OCI-M1 (cell line): ENCODE data around the gene KCNS3.
"Not testable (repeated sequence)": the region's sequence is repeated elsewhere in the genome, so short reads cannot be mapped to it uniquely, and the experiment has no call there.

Experiments used
- DNase-seq: peaks from one replicate; lab custom pipeline; 2025; lab: John Stamatoyannopoulos, UW

KCNS3 gene

DNA sequence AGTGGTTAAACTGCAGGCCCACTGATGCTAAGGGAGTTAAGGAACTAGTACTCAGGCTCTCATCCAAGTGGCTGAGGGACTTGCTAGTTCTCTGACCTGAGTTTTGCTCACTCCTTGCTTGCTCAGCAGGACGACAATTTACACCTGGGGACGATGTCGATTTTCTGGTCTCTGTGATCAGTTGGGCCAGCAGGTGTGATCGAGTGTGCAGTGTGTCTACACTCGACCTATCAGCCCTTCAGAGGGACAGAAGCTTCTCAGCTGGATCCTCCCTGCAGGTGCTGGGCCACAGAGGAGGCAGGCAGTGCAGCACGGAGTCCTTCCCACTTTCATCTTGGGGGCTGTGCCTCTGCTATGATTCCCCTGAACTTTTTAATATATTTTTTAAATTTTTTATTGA lies 71.5 kb downstream of the KCNS3 start:
- no peak for DNase-seq

DNA sequence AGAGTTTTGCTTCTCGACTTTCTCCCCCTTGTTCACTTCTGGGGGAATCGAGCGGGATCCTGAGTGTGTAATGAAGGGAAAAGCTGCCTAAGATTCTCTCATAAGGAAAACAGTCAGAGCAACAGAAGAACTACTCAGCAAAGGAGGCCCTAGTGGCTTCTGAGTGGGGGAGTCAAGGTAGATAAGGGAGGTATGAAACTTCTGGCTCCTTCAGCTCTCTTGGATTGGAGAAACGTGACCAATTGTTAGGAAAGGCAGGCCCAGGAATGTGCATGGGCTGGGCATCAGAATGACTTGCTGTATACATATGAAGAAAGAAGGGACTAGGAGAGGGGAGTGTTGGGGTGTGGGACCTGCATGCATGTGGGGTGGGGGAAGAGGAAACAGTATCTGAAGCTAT lies 73.1 kb downstream of the KCNS3 start:
- no peak for DNase-seq

DNA sequence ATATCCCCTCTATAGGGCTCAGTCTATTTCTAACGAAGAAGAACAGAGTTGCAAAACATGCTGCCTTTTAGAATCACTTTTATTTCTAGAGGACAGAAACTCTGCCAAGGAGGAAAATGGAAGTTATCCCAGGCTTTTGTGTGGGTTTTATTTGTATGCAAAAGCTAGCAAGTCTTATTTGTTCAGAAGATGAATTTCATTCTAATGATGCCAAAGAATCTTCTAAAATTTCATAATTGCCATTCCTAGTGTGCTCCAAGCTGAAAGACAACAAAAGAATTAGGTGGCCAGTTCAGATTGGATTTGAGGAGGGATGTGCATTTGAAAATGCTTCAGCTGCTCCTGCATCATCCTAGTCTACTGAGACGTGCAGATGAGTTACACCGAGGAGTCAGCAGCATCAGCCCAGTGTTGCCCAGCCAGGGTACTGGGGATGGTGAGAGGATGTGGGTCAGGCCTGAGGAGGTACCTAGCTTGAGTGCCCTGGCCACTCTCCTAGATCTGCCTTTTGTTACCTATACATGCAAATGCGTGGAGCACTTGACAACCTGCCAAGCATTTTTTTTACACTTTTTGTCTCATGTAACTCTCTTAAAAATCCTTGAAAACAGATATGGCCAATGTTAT lies 80.1 kb downstream of the KCNS3 start:
- DNase-seq = no peak

DNA sequence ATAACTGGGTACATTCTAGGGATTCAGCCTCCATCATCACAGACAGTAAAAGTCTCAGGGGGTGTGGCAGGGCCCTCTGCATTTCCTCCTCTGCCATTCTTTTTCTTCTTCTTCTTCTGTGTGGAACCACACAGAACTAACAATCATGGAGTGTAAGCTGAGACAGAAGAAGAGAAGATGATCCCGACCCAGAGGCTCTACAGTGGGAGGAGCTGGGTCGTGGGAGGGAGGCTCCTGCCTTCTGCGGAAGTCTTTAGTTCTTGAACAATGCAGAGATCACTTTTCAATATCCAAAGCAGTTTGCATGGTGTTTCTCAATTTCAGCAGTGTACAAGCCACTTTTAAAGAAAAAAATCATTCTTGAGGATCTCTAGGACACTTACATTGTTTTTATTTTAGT lies 80.9 kb downstream of the KCNS3 start:
- DNase-seq = no peak

DNA sequence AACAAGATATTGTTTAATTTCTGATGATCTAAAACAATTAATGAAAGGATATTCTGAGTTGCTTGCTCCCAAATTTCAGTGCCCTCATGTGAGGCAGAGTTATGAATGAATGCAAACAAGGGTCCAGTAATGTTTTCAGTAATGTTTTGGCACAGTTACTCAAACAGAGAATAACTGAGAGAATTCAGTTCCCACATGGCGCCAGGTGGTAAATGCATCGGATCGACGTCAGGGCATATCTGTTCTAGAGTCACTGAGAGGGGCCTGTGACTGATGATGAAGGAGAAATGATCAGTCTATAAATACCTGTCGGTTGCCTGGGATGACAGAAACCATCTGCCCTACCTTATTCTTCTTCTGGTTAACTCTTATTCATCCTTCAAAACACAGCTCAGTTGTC lies 81.4 kb downstream of the KCNS3 start:
- no peak for DNase-seq

DNA sequence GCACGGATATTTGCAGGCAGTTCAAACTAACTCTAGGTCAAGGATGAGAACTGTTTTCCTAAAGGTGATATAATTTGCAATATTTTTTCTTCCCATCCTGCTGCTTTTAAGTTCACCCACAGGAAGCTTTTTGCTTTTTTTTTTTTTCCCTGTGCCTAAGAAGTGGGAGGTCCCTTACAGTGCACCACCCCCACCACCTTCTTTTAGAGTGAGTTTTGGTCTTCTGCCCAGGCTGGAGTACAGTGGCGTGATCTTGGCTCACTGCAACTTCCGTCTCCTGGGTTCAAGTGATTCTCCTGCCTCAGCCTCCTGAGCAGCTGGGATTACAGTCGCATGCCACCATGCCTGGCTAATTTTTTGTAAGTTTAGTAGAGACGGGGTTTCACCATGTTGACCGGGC lies 82.5 kb downstream of the KCNS3 start:
- DNase-seq = no peak

DNA sequence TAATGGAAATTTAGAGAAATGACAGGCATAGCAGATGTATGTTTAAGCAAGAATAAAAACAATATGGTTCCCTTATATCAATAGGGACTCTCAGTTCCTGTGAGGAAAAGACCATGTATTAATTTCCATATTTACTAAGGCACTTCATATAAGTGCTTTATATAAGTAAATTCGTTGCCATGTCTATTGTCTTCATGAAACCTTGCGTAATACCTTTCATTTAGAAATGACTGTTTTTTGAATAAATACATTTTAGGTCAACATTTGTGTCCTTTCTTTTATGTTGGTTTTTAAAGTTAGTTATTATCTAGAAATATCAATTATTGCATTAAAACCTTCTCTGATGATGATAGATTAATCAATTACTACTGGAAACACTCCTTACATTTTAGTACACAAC lies 83.3 kb downstream of the KCNS3 start:
- DNase-seq = no peak

DNA sequence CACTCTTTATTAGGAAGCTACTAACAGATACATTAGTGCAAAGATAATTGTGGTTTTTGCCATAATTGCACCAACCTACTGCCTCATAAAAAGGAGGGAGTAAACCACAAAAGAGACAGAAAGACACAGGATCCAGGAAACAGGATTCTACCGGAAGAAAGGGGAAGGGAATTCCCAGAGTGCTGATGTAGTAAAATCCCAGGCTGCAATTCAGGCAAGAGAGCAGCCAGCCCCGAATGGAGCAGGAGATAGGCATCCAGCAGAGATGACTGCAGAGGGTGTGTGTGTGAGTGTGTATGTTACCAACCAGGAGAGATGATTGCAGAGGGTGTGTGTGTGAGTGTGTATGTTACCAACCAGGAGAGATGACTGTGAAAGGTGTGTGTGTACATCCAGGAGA lies 84.4 kb downstream of the KCNS3 start:
- DNase-seq = no peak

DNA sequence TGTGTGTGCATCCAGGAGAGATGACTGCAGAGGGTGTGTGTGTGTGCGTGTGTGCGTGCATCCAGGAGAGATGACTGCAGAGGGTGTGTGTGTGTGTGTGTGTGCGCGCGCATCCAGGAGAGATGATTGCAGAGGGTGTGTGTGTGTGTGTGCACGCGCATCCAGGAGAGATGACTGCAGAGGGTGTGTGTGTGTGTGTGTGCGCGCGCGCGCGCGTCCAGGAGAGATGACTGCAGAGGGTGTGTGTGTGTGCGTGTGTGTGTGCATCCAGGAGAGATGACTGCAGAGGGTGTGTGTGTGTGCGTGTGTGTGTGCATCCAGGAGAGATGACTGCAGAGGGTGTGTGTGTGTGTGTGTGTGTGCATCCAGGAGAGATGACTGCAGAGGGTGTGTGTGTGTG lies 85.1 kb downstream of the KCNS3 start:
- DNase-seq = not testable (repeated sequence)

DNA sequence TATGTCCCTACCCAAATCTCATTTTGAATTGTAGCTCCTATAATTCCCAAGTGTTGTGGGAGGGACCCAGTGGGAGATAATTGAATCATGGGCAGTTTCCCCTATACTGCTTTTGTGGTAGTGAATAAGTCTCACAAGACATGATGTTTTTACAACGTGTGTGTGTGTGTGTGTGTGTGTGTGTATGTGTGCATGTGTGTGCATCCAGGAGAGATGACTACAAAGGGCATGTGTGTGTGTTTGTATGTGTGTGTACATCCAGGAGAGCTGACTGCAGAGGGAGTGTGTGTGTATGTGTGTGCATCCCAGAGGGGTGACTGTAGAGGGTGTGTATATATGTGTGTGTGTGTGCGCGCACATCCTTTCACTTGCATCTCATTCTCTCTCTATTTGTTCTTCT lies 86.7 kb downstream of the KCNS3 start:
- DNase-seq = no peak

DNA sequence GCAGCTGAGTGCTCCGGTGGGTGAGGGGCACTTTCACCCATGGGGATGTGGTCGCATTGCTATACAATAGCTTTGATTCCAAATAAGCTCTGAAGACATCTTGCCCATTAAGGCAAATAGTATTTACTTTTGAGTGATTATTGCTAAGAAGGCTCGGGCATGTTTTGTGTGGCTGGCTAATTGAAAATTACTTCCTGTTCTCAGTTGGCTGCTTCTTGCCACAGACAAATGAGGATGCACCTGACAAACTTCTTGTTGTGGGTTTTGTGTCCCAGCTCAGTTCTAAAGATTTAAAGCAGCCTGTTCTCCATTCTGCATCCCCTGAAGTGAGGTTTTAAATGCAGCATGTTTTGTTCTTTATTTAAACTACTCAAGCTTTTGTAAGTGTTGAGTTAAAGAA lies 88.3 kb downstream of the KCNS3 start:
- DNase-seq = no peak

DNA sequence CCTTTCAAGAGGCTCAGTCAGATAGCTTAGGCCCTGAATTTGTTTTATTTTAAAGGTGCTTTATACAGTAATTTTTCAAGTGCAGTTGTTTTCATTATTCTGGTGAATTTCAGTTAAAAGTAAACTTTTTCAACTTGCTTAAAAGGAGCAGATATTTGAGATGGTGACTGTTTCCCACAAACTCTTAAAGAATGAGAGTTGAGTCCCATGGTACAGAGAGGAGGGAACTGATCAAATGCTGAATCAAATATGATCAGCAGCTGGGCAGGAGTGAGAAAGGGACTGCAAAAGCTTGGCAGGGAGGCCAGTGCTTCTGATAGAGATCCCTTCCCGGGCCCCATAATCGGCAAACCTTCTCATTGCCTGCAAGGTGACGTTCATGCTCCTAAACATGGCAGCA lies 91.2 kb downstream of the KCNS3 start:
- no peak for DNase-seq

DNA sequence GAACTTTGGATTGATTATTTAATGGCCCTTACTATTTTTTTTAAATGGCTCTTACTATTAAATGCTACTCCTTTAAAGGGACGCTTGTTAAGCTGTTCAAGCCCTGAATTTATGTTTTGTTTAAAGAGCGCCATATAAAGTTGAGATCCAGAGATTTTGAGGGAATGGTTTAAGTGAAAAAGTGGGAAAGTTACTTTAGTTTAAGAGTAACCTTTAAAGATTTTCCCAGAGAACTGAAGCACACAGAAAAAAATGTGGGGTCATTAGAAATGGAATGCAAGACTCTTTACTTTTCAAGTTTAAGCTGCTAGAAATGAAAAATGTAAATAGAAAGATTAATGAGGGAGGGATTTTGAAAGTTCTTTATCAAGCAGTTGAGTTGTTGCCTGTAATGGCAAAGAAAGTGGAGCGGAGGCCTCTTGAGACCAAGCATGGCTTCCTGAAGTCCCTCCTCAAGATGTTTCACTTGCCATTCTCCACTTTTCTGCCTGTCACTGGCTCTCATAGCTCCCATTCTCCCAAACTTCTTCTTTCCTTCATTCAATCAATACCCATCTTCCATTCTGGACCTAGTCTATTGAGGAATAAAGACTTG lies 93.2 kb downstream of the KCNS3 start:
- DNase-seq = no peak

DNA sequence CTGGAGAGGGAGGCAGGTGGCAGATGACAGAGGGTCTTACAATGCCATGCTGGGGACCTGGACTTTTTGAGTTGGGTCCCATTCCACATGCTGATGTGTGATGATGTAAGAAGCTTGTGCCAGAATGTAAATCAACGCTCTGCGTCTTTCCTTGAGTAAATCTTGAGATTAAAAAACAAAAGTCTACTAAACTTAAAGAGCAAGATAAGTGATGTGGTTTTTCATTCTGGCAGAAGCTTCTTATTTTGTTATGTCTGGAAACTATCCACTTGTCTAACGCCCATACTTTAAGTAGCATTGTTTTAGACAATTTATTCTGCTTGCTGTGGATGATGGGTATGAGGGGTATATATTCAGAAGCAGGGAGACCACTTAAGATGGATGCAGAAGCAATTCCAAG lies 94.5 kb downstream of the KCNS3 start:
- no peak for DNase-seq

DNA sequence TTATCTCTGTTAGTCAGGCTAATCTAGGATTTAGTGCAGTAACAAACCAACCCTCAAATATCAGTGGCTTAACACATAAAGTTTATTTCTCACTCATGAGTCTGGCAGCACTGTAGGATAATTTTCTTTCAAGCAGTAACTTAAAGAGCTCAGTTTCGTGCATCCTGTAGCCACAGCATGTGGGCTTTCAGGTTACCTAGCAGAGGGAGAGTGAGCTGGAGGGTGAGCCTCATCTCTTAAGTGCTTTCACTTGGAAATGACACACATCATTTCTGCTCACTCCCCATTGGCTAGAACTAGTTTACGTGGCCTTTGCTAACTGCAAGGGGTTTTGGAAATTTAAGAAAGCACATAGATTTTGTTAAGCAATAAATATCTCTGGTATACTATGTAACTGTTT lies 96.9 kb downstream of the KCNS3 start:
- no peak for DNase-seq

DNA sequence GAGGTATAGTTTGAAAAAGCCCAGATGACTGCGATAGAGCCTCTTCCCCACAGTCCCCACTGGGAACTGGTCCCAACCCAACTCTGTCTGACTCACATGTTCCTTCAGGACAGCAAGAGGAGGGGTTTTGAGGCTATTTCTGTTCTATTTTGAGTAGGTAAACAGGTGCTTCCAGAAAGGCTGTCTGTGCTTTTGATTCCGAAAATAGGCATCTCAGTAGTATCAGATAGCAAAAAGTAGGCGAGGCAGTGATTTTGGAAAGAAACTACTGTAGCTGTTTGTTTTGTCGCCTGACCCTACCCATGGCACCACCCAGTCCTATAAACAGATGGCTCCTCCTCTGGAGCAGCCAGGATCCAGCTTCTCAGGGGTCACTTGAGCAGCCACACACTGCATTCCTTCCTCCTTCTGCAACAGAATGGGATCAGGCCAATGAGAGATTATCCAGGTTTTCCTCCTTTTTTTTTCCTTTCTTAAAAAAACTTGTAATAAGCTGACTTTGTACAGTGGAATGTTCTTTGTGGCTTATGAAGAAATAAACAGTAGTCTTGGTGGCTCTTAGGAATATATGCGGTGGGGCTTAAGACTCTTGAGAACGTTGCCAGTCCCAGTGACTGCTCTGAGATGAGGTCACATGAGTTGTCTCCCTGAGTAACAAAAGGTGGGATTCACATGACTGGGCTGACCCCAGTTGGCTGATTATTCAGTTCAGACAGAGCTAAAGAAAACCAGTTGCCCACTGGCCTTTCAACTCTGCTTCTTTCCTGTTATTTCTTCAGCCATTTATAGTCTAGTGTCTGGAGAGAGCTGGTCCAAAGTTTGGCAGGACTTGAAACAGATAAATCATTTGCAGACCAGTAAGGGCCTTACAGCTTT lies 98.6 kb downstream of the KCNS3 start:
- no peak for DNase-seq

DNA sequence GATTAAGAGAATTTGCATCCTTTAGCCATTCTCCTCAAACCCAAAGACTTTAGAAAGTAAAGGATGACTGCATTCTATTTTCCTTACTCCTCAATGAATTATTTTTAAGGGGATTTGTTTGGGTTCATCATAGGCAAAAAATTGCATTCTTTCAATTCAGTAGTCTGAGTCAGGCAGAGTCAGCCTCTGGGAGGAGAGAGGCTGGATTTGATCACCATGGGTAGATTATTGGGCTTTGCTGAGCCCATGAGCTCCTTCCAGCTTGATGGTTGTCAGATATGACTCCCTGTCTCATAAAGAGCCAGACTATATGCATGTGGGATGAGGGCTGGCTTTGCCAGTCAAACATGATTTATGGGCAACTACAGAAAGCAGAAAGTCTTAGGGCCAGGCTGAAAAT lies 101.2 kb downstream of the KCNS3 start:
- DNase-seq = no peak

DNA sequence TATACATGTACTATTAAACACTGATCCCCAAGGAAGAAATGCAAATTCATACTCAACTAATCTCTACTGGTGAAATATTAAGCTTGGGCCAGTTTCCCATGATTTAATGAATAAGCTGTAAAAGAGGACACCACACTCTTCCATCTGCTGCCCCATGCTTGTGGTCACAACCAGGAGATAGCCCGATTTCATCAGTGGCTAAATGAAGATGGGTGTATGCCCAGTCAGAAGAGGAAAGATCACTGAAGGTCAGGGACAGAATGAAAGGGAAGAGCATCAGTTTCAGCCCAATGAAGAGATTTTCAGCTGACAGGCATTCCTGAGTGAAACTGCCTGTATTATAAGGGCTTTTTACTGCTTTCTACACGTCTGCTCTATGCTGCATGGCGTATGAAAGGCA lies 103.5 kb downstream of the KCNS3 start:
- DNase-seq = no peak
